WERI-Rb-1 (cell line): ENCODE measurements around the gene ZER1.

Experiments
- DNase-seq: peaks from one replicate; pipeline ENCODE4 v3.0.0-alpha.2; 2020
- H3K27ac ChIP-seq: fragments of 250-450 bp; sonication (Bioruptor Pico); 2 replicates; pipeline ENCODE4 v1.5.1; 2020; ENCODE audit warnings: mild to moderate bottlenecking, moderate library complexity
- H3K27me3 ChIP-seq: fragments of 250-450 bp; sonication (Bioruptor Pico); 2 replicates; pipeline ENCODE4 v1.5.1; 2021; ENCODE audit warnings: mild to moderate bottlenecking, low read depth, moderate library complexity; ENCODE audit not compliant: insufficient read depth, severe bottlenecking
- H3K36me3 ChIP-seq: fragments of 250-450 bp; sonication (Bioruptor Pico); 2 replicates; pipeline ENCODE4 v1.5.1; 2020; ENCODE audit warnings: mild to moderate bottlenecking, moderate library complexity
- H3K4me3 ChIP-seq: 2 replicates; pipeline ENCODE4 v1.5.1; 2011; ENCODE audit warnings: low read depth, mild to moderate bottlenecking, control low read depth, low read length
- H3K9me3 ChIP-seq: fragments of 250-450 bp; sonication (Bioruptor Pico); 2 replicates; pipeline ENCODE4 v1.5.1; 2021; ENCODE audit warnings: mild to moderate bottlenecking, moderate library complexity; ENCODE audit not compliant: severe bottlenecking
- TF ChIP-seq, protein P1 (sequence below): IDR thresholded peaks from 2 replicates; pipeline ENCODE4 v1.5.1; 2011; ENCODE audit warnings: low read depth, mild to moderate bottlenecking, control low read depth, inconsistent platforms, low read length

ZER1 gene

GRCh38 chr9:128716581-128717254 lies 55.0 kb downstream of the ZER1 start:
- no peaks in the 10 kb centered on the region for H3K27me3 ChIP-seq
- DNase-seq = no peak
- no peak overlapping the region for H3K27ac ChIP-seq
- H3K9me3 ChIP-seq = no peaks in the 10 kb centered on the region
- H3K4me3 ChIP-seq = no peak overlapping the region
- TF ChIP-seq, protein P1, sequence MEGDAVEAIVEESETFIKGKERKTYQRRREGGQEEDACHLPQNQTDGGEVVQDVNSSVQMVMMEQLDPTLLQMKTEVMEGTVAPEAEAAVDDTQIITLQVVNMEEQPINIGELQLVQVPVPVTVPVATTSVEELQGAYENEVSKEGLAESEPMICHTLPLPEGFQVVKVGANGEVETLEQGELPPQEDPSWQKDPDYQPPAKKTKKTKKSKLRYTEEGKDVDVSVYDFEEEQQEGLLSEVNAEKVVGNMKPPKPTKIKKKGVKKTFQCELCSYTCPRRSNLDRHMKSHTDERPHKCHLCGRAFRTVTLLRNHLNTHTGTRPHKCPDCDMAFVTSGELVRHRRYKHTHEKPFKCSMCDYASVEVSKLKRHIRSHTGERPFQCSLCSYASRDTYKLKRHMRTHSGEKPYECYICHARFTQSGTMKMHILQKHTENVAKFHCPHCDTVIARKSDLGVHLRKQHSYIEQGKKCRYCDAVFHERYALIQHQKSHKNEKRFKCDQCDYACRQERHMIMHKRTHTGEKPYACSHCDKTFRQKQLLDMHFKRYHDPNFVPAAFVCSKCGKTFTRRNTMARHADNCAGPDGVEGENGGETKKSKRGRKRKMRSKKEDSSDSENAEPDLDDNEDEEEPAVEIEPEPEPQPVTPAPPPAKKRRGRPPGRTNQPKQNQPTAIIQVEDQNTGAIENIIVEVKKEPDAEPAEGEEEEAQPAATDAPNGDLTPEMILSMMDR = no peak
- H3K36me3 ChIP-seq = peaks cover 84% of the 10 kb centered on the region

DNA sequence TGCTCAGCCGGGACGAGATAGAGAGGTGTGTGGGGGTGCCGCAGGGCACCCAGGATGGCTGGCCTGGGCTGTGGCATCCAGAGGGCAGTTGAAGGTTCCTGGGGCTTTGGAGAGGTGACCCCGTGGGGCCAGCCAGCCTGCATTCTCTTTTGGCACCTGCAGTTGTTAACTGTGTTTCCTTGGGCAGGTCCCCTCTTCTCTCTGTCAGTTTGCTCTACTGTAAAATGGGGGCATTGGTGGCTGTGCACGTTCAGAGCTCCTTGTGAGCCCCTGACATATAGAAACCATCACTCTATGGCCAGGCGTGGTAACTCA lies 56.3 kb downstream of the ZER1 start:
- no peak overlapping the region for H3K4me3 ChIP-seq
- H3K27ac ChIP-seq = no peak overlapping the region
- no peak for DNase-seq
- peaks cover 84% of the 10 kb centered on the region for H3K36me3 ChIP-seq
- H3K9me3 ChIP-seq = no peaks in the 10 kb centered on the region
- TF ChIP-seq, protein P1 = no peak
- no peaks in the 10 kb centered on the region for H3K27me3 ChIP-seq

- no peak overlapping the region for H3K4me3 ChIP-seq
- H3K36me3 ChIP-seq = peaks cover 82% of the 10 kb centered on the region
- no peak for DNase-seq
- TF ChIP-seq, protein P1 = no peak
- no peak overlapping the region for H3K27ac ChIP-seq
- H3K27me3 ChIP-seq = no peaks in the 10 kb centered on the region
- H3K9me3 ChIP-seq = no peaks in the 10 kb centered on the region
Observed at GRCh38 chr9:128714586-128715435, 56.9 kb downstream of the ZER1 start.

- no peaks in the 10 kb centered on the region for H3K27me3 ChIP-seq
- H3K27ac ChIP-seq = no peak overlapping the region
- H3K36me3 ChIP-seq = peaks cover 75% of the 10 kb centered on the region
- TF ChIP-seq, protein P1 = no peak
- no peaks in the 10 kb centered on the region for H3K9me3 ChIP-seq
- no peak overlapping the region for H3K4me3 ChIP-seq
- DNase-seq = no peak
Observed at GRCh38 chr9:128713941-128714573, 57.7 kb downstream of the ZER1 start.

DNA sequence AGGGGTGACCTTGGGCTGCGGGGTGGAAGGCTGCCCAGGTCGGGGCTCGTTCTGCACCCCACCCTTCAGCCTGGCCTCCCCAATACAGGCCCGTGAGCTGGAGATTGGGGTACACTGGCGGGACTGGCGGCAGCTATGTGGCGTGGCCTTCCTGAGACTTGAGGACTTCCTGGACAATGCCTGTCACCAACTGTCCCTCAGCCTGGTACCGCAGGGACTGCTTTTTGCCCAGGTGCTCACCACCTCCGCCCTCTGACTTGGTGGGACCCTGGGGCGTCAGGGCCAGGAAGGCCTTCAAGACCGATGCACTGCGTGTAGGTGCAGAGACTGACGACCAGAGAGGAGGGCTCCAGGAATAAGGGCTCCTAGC lies 58.3 kb downstream of the ZER1 start:
- Histone ChIP-seq H3K27me3 (no peaks in the 10 kb centered on the region), H3K36me3 (peaks cover 75% of the 10 kb centered on the region), H3K9me3 (no peaks in the 10 kb centered on the region), H3K27ac (no peak overlapping the region), H3K4me3 (no peak overlapping the region)
- TF ChIP-seq, protein P1 = no peak
- no peak for DNase-seq
